C4-2B (cell line): ENCODE measurements around the gene UTRN.

Source experiments
- H3K27ac ChIP-seq: fragments of 450-650 bp; 2 replicates; pipeline ENCODE4 v1.5.1; 2017
- ZFX ChIP-seq: fragments of 450-650 bp; IDR thresholded peaks from 2 replicates; pipeline ENCODE4 v1.6.1; 2017
- TF ChIP-seq, protein P1 (sequence below): fragments of 450-650 bp; conservative IDR thresholded peaks from 2 replicates; pipeline ENCODE4 v1.5.1; 2017; ENCODE audit warnings: mild to moderate bottlenecking

UTRN gene

DNA sequence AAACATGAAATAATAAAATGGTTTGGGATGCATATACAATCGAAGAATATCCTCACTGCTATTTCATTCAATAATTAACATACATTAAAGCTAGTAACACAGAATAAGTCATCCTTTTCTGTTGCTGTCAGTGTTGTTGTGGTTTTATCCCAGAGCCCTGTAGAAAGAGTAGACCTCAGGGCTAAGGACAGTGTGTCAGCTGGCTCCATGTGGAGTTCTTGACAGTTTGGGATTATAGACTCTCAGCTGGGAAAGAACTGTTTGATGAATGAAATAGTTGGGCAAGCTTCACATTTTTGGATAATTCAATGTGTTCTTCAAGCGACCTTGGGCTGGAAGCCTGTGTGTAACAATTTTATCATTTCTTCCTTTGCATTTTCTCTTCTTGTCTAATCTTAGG lies 10.1 kb downstream of the UTRN start:
- H3K27ac ChIP-seq, result no peak overlapping the region
- TF ChIP-seq ZFX, result no peak
- TF ChIP-seq, protein P1, sequence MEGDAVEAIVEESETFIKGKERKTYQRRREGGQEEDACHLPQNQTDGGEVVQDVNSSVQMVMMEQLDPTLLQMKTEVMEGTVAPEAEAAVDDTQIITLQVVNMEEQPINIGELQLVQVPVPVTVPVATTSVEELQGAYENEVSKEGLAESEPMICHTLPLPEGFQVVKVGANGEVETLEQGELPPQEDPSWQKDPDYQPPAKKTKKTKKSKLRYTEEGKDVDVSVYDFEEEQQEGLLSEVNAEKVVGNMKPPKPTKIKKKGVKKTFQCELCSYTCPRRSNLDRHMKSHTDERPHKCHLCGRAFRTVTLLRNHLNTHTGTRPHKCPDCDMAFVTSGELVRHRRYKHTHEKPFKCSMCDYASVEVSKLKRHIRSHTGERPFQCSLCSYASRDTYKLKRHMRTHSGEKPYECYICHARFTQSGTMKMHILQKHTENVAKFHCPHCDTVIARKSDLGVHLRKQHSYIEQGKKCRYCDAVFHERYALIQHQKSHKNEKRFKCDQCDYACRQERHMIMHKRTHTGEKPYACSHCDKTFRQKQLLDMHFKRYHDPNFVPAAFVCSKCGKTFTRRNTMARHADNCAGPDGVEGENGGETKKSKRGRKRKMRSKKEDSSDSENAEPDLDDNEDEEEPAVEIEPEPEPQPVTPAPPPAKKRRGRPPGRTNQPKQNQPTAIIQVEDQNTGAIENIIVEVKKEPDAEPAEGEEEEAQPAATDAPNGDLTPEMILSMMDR, result no peak

DNA sequence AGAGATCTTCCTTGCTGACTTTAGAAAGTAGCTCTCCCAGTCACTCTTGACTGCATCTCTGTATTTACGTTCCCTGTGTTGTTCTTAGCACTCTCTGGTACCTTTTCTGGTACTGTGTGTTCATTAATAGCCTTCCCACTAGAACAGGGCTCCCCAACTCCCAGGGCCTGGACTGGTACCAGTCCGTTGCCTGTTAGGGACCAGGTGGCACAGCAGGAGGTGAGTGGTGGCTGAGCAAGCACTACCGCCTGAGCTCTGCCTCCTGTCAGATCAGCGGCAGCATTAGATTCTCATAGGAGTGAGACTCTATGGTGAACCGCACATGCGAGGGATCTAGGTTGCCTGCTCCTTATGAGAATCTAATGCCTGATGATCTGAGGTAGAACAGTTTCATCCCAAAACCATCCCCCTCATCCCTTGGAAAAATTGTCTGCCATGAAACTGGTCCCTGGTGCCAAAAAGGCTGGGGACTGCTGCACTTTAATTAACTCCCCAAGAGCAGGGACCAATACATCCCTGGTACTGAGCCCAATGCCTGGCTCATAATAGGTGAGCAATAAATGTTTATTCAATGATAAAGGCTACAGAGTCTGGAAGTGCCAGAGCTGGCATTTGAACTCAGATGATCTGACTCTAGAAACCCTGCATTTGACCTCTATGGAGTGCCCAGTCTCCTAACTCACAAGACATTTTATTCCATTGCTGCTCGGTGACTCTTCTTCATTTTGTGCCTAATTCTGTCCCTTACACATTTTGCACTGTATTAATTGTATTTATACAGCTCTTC lies 11.0 kb downstream of the UTRN start:
- TF ChIP-seq ZFX, result no peak
- TF ChIP-seq, protein P1, result no peak
- H3K27ac ChIP-seq, result peak overlapping the region; percentile 67

DNA sequence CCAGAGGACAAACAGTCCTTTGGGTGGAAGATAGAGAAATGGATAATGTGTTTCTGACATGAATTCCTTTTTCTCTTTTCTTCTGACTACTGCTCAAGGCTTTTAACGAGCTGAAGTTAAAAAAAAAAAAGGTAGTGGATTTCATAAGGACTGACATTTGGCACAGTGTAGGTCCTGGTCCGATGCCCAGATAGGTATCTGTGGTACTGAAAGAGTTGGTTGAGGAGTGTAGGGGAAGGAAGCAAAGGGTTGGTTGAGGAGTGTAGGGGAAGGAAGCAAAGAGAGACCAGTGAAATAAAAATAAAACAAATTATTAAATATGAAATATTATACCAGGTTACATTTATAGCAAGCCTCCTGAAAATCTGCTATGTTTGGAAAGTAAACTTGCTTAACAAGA lies 11.8 kb downstream of the UTRN start:
- H3K27ac ChIP-seq, result peak overlapping the region; percentile 67; the same call in 1 of the 2 replicates
- TF ChIP-seq, protein P1, result no peak
- TF ChIP-seq ZFX, result no peak

GRCh38 chr6:144297511-144298100 lies 12.5 kb downstream of the UTRN start:
- TF ChIP-seq, protein P1, result no peak
- TF ChIP-seq ZFX, result no peak
- H3K27ac ChIP-seq, result no peak overlapping the region

DNA sequence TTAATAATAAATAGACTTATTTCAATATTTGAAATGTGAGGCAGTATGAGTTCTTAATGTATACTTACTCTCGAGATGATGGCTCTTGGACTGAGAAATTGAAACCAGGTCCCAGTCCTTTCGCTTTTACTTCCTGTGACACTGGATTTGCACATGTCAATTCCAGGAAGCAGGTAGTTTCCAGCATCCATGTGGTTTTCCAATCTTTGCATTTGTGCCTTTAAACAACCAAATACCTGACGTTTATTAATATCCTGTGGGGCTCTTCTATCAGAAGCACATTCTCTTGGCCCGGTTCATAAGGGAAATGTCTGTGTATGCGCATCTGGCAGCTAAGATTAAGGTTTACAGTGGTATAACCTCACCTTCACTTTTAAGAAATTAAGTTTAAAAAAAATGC lies 13.1 kb downstream of the UTRN start:
- no peak for TF ChIP-seq ZFX
- no peak overlapping the region for H3K27ac ChIP-seq

GRCh38 chr6:144298916-144299315 lies 13.8 kb downstream of the UTRN start:
- no peak overlapping the region for H3K27ac ChIP-seq
- TF ChIP-seq, protein P1, result no peak
- TF ChIP-seq ZFX, result no peak

GRCh38 chr6:144302701-144303372 lies 17.7 kb downstream of the UTRN start:
- no peak overlapping the region for H3K27ac ChIP-seq
- TF ChIP-seq, protein P1, result no peak
- TF ChIP-seq ZFX, result no peak
